Skeletal muscle satellite cell (primary cell): ENCODE results near the gene KRT6B.

ENCODE experiments used
- H3K27me3 ChIP-seq: 2 replicates; pipeline ENCODE4 v1.7.0; 2013; ENCODE audit warnings: low read length; ENCODE audit not compliant: control insufficient read depth, insufficient read depth
- H3K36me3 ChIP-seq: 2 replicates; pipeline ENCODE4 v1.7.0; 2013; ENCODE audit warnings: mild to moderate bottlenecking, control low read depth, low read length; ENCODE audit not compliant: insufficient read depth
- H3K4me1 ChIP-seq: 2 replicates; pipeline ENCODE4 v1.7.0; 2013; ENCODE audit warnings: low read length; ENCODE audit not compliant: control insufficient read depth, insufficient read depth
- H3K4me2 ChIP-seq: 2 replicates; pipeline ENCODE4 v1.7.0; 2013; ENCODE audit warnings: mild to moderate bottlenecking, low read length
- H3K4me3 ChIP-seq: 2 replicates; pipeline ENCODE4 v1.7.0; 2013; ENCODE audit warnings: low read length
- H3K9ac ChIP-seq: 2 replicates; pipeline ENCODE4 v1.7.0; 2013; ENCODE audit warnings: mild to moderate bottlenecking, low read depth, low read length, moderate library complexity
- H3K9me3 ChIP-seq: replicated peaks from 2 replicates; pipeline ENCODE4 v1.7.0; 2013; ENCODE audit warnings: mild to moderate bottlenecking, control low read depth, low read length

Gene KRT6B

DNA sequence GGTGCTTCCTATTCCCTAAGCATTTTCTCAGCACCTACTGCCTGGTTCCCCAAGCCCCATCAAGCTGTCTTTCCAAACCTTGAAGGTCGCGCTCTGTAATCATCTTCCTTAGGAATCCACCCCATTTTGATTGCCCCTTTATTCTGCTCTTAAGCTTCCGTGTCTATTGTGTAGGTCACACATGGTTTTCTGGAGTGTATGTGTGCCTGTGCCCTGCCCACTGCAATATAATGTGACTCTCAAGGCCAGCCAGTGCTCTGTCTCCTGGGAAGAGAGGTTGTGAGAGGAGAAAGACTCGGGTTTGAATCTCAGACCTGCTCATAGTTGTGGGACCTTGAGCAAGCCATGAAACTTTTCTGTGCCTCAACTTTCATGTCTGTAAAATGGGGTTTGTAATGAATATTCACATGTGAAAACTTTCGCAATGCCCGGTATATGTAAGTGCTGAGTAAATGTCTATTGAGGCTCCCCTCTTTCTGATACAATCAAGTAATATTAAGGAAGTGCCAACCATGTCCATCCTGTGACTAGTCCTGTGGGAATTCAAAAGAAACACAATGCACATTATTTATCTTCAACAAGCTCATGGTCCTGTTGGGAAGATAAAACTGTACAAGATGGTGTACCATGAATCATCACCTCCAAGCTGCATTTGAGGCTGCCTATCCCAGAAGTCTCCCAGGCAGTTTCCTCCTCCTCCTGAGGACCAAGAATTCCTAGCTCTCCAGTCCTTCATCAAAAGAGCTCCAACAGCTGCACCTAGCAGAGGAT lies 17.0 kb downstream of the KRT6B start:
- Histone ChIP-seq H3K4me1 (no peaks in the 10 kb centered on the region), H3K4me2 (no peak overlapping the region), H3K9ac (no peak overlapping the region), H3K27me3 (peaks cover 76% of the 10 kb centered on the region), H3K4me3 (no peak overlapping the region), H3K9me3 (no peaks in the 10 kb centered on the region), H3K36me3 (no peaks in the 10 kb centered on the region)

DNA sequence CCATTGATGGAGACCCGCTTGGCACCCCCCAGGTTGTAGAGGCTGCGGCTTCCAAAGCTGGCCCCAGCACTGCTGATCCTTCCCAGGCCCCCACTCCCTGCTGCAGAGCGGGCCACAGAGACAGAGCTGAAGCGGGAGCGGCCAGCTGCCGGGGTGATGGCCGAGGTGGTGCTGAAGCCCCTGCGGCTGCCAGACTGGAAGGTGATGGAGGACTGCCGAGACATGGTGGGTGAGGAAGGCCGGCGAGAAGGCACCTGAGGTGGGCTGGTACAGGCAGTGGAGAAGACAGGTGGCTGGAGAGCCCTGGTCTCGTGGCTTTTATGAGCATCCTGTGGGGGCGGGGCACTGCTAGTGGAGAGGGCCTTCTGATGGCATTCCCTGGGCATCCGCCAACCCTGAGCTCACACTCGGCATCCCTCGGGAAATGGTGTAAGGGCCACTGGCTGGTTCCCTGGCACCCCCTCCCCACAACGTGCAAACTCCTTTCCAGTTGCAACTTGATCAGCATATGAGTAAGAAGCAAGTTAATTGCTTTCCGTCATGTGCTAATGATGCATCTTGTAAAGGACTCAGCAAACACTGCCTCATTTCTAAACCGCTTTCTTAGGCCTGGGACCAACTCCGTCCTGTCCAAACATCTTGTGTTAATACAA lies 17.7 kb downstream of the KRT6B start, which contains the start of gene KRT75:
TSS of gene KRT75 (minus strand) at position 291 of the 653 bp plus-strand sequence. CDS start at position 224, 67 bp downstream.
- peaks cover 79% of the 10 kb centered on the region for H3K27me3 ChIP-seq
- H3K4me3 ChIP-seq, result no peak within 1 kb of the TSS
- H3K4me2 ChIP-seq, result no peak within 1 kb of the TSS
- no peak within 1 kb of the TSS for H3K9ac ChIP-seq
- no peaks in the 10 kb centered on the region for H3K4me1 ChIP-seq
- H3K36me3 ChIP-seq, result no peaks in the 10 kb centered on the region
- H3K9me3 ChIP-seq, result no peaks in the 10 kb centered on the region

DNA sequence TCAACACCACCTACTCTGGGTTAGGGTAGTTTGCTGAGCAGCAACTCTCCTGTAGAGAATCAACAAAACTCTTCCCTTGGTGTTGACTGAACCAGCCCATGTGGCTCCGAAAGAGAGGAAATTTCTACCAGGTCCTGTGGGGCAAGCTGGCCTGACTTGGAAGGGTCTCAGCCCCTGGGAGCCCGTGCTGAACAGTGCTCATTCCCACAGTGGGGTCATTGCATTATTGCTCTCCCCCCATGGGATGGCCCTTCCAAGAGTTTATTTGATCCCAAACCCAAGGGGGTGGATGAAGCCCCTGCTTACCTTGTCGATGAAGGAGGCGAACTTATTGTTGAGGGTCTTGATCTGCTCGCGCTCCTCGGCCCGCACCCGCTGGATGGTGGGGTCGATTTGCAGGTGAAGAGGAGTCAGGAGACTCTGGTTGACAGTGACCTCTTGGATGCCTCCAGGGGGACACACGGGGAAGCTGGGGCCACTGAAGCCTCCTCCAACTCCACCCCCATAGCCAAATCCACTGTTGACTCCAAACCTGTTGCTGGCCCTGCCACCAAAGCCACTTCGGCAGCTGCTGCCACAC lies 18.4 kb downstream of the KRT6B start:
- Histone ChIP-seq H3K4me1 (no peaks in the 10 kb centered on the region), H3K4me3 (no peak overlapping the region), H3K4me2 (no peak overlapping the region), H3K9ac (no peak overlapping the region), H3K36me3 (no peaks in the 10 kb centered on the region), H3K9me3 (no peaks in the 10 kb centered on the region), H3K27me3 (peaks cover 82% of the 10 kb centered on the region)

DNA sequence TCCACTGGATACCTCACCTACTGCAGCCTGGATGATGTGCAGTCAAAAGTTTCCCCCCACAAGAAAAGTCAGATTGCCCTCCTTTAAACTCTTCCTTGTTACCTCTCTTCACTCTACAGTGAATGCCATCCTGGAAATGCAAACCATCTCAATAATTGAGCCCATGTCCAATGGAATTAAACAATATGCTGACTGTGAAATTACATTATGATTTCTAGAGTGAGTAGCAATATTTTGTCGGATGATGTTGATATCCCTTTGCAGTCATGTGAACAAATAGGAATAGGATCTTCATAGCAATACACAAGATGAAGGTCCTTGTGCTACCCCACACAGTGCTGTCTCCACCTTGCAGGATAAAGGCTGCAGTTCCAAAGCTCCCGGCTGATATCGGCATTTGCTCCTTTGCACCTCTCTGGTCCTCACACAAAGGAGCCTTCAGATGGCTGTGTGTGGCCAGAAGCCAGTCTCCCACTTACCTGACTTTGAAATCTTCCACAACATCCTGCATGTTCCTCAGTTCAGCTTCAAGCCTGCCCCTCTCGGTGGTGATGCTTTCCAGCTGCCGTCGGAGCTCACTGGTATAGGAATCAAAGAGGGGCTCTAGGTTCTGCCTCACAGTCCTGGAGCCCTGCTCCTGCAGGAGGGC lies 19.3 kb downstream of the KRT6B start:
- Histone ChIP-seq H3K4me2 (no peak overlapping the region), H3K9me3 (no peaks in the 10 kb centered on the region), H3K9ac (no peak overlapping the region), H3K36me3 (no peaks in the 10 kb centered on the region), H3K4me3 (no peak overlapping the region), H3K4me1 (no peaks in the 10 kb centered on the region), H3K27me3 (peaks cover 86% of the 10 kb centered on the region)

DNA sequence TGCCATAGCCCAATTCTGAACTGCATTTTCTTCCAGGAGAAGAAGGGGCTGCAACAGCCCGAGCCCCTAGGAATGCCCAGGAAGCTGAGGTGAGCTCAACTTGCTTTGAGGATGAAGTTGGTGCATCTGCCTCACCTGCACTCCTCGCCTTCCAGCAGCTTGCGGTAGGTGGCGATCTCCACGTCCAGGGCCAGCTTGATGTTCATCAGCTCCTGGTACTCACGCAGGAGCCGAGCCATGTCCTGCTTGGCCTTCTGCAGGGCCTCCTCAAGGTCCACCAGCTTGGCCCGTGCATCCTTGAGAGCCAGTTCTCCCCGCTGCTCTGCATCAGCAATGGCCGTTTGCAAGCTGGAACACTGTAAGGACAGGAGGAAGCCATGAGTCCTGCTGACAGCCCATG lies 23.8 kb downstream of the KRT6B start:
- no peaks in the 10 kb centered on the region for H3K9me3 ChIP-seq
- H3K4me2 ChIP-seq, result no peak overlapping the region
- no peak overlapping the region for H3K9ac ChIP-seq
- peaks cover 94% of the 10 kb centered on the region for H3K27me3 ChIP-seq
- no peaks in the 10 kb centered on the region for H3K4me1 ChIP-seq
- no peak overlapping the region for H3K4me3 ChIP-seq
- no peaks in the 10 kb centered on the region for H3K36me3 ChIP-seq

DNA sequence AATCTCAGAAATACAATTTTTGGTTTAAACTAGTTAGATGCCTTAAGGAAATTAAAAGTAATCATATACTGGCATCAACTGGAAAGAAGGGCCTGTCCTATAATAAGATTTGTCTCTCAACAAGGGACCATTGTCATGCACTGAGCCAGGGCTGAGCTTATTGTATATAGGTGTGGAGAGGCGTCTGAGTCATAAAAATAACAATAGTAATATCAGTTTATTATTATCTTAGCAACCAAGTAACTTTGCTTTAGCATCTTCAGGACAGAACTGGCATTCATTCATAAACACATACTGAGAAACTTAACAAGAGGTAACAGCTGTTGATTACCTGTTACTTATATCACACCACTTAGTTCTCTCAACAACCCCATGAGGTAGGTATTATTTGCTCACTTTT lies 24.9 kb downstream of the KRT6B start:
- Histone ChIP-seq H3K27me3 (peaks cover 93% of the 10 kb centered on the region), H3K9ac (no peak overlapping the region)

DNA sequence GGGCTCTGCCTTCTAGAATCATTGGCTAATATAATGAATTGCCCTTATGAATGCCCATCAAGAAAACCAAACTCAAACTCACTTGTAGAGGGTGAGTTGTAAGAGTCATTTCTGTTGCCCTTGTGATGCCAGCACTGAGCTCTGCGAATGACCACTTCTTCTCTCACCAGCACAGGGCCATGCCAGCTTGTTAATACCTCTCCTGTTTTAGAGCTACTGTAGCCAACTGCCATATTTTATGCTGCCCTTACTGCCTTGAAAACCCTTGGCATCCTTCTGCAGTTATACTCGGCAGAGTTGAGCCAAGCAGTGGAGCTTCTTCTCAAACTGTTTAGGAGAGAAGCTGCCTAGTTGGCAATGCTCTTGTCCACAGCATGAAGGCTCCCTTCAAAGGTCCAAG lies 25.9 kb downstream of the KRT6B start:
- Histone ChIP-seq H3K9me3 (no peaks in the 10 kb centered on the region), H3K4me3 (no peak overlapping the region), H3K27me3 (peaks cover 93% of the 10 kb centered on the region), H3K4me2 (no peak overlapping the region), H3K9ac (no peak overlapping the region), H3K36me3 (no peaks in the 10 kb centered on the region), H3K4me1 (no peaks in the 10 kb centered on the region)

More for the DNA sequence above, 24.9 kb downstream of the KRT6B start:
- no peak overlapping the region for H3K4me3 ChIP-seq
- H3K36me3 ChIP-seq, result no peaks in the 10 kb centered on the region
- no peaks in the 10 kb centered on the region for H3K9me3 ChIP-seq
- no peaks in the 10 kb centered on the region for H3K4me1 ChIP-seq
- no peak overlapping the region for H3K4me2 ChIP-seq

DNA sequence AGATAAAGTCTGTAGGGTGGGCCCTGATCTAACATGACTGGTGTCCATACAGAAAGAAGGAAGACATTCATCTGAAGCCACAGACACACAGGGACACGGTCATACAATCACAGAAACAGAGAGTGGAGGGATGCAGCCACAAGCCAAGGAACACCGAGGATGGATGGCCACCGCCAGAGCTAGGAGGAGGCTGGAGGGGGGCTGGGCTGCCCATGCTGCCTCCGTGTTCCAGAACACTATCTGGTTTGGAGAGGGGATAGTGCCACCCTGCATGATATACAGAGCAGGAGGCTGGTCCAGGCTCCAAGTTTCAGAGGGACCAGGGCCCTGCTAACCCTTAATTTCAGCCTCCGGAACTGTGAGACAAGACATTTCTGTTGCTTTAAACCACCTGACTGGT lies 26.5 kb downstream of the KRT6B start:
- Histone ChIP-seq H3K27me3 (peaks cover 87% of the 10 kb centered on the region), H3K9me3 (no peaks in the 10 kb centered on the region), H3K4me2 (no peak overlapping the region), H3K9ac (no peak overlapping the region), H3K4me1 (no peaks in the 10 kb centered on the region), H3K4me3 (no peak overlapping the region), H3K36me3 (no peaks in the 10 kb centered on the region)

DNA sequence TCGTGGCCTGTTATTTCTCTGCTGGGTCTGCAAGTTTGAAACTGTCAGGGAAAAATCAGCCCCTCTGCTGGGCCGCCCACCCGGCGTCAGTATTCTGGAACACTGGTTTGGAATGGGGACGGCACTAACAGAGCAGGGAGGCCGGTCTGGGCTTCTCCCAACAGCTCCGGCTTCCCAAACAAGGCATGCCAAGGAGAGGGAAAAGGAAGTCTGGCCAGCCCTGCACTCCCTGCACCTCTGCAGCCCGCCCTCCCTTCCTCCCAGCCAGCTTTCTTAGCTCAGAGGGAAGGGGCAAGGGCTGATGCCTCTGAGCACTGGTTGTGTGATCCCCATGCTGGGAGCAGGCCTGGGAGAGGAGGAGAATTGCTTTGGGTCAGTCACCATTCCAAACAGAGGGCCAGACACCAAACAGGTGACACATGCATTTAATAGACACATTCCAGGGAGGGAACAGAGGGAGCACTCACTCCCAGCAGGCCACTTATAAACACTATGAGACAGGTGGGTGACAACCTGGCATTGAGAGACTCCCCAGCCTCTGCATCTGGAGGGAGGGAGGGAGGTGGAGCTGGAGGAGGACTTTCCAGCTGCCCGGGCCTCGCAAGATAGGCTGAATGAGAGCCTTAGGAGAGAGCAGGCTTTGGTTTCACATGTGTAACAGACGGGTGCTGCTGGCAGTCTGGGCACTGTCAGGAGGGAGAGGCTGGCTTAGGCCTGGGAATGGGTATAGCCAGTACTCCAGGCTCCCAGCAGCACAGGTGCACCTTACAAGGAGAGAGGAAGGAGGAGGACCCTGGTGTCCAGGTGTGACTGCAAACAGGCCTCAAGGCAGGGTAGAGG lies 28.1 kb downstream of the KRT6B start:
- H3K27me3 ChIP-seq, result peaks cover 79% of the 10 kb centered on the region
- no peaks in the 10 kb centered on the region for H3K4me1 ChIP-seq
- H3K4me3 ChIP-seq, result no peak overlapping the region
- H3K36me3 ChIP-seq, result no peaks in the 10 kb centered on the region
- H3K9ac ChIP-seq, result no peak overlapping the region
- H3K9me3 ChIP-seq, result no peaks in the 10 kb centered on the region
- H3K4me2 ChIP-seq, result no peak overlapping the region

DNA sequence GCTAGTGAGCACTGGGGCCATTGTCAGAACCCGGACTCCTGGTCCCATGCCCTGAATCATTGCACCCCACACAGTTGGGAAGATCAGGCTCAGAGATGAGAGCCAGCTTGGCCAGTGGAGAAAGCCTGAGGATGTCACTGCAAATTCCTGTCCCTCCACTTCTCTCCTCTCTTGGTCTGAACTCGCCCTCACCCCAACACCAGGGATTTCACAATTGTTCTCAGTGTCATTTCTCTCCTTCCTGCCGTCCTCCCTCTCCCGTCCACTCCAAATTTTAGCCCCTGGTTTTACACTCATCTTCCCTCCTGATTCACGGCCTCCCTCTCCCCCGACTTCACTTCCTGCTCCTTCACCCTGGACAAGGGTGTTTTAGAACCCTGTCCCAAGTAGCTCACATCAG lies 28.9 kb downstream of the KRT6B start:
- H3K27me3 ChIP-seq, result peaks cover 73% of the 10 kb centered on the region
- no peaks in the 10 kb centered on the region for H3K4me1 ChIP-seq

DNA sequence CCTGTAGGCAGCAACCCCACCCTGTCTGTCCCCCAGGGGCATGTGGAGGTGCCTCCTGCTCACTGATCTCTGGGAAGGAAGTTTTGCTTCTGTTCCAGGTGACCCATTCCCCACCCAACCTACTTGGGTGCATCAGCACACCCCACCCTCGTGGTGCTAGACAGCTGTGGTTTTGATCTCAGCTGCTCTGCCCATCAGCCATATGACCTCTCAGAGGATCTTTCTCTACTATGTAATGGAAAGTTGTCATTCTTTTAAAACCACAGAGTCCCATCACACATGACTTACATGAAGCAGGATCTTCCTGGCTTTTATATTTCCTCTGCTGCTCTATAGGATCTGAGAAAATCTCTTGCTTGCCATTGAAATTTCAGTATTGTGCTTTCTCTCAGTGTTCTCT lies 32.3 kb downstream of the KRT6B start:
- no peak overlapping the region for H3K9ac ChIP-seq
- no peak overlapping the region for H3K4me3 ChIP-seq
- H3K27me3 ChIP-seq, result peaks cover 51% of the 10 kb centered on the region
- no peaks in the 10 kb centered on the region for H3K4me1 ChIP-seq
- H3K9me3 ChIP-seq, result no peaks in the 10 kb centered on the region
- H3K36me3 ChIP-seq, result no peaks in the 10 kb centered on the region
- H3K4me2 ChIP-seq, result no peak overlapping the region

More for the DNA sequence above, 28.9 kb downstream of the KRT6B start:
- no peaks in the 10 kb centered on the region for H3K36me3 ChIP-seq
- no peaks in the 10 kb centered on the region for H3K9me3 ChIP-seq
- H3K4me2 ChIP-seq, result no peak overlapping the region
- no peak overlapping the region for H3K9ac ChIP-seq
- H3K4me3 ChIP-seq, result no peak overlapping the region
